ENCODE data around the gene CRADD. TPM values are rescaled to one million over a fixed set of nuclear protein-coding genes. Genes with fewer than 3 reads are reported as not detected.

The CRADD gene
- total RNA-seq, 1 experiment from 2014 or later, result 7.6 TPM

DNA sequence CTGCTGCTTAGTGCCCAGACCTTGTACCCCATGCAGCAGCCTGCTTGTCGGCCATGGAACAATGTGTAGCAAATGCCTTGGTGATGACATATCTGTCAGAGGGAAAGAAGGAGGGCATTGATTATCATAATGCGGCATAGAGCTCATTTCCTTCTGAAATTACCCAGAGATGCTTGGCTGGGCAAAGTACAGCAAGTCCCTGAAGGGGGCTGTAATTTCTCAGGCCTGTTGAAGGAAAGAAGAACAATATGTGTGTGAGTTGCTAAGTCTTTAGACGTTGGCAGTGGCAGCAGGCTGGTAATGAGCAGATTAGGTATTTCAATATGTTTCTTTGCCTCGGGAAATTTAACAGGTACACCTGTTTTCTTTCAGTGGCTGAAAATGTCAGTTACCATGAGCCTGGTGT lies 128.6 kb downstream of the CRADD start:
- Histone ChIP-seq H3K79me1 (ENCODE audit: insufficient read depth, low read depth, low read length, poor library complexity, severe bottlenecking) (no peaks in the 10 kb centered on the region), H2BK120ac (ENCODE audit: low read depth, low read length, poor library complexity, severe bottlenecking) (no peak overlapping the region), H3K23me2 (ENCODE audit: insufficient read length, low read depth, low read length, poor library complexity, severe bottlenecking) (no peaks in the 10 kb centered on the region), H4K91ac (ENCODE audit: insufficient read length, low read depth, low read length) (no peak overlapping the region), H2BK5ac (ENCODE audit: insufficient read length, low read length) (no peak overlapping the region), H3K27me3 (ENCODE audit: insufficient read depth, low read length) (no peaks in the 10 kb centered on the region), H3K56ac (ENCODE audit: insufficient read length, low read depth, low read length) (no peak overlapping the region), H3K79me2 (ENCODE audit: insufficient read depth, low read length) (no peaks in the 10 kb centered on the region), H3K27ac (ENCODE audit: insufficient read length, low read depth, low read length) (no peak overlapping the region), H3K23ac (ENCODE audit: insufficient read length, low read depth, low read length) (no peak overlapping the region), H2AFZ (ENCODE audit: low read length) (no peak overlapping the region), H3K4me1 (ENCODE audit: insufficient read depth, low read length) (peaks cover 4% of the 10 kb centered on the region; the same call in 1 of the 2 replicates), H4K5ac (ENCODE audit: insufficient read length, low read depth, low read length) (no peak overlapping the region), H3K4me2 (ENCODE audit: insufficient read depth, insufficient read length, low read length) (no peak overlapping the region), H2BK12ac (ENCODE audit: insufficient read length, low read depth, low read length) (no peak overlapping the region), H3K14ac (ENCODE audit: insufficient read depth, low read length) (no peak overlapping the region), H3K9me3 (ENCODE audit: control insufficient read depth, low read depth, low read length) (no peaks in the 10 kb centered on the region), H2BK15ac (ENCODE audit: low read depth, low read length) (no peak overlapping the region), H3K9ac (ENCODE audit: extremely low read depth, insufficient read length, low read length) (no peak overlapping the region), H3T11ph (ENCODE audit: low read length) (no peak overlapping the region), H4K20me1 (ENCODE audit: control insufficient read depth, insufficient read depth, insufficient read length) (no peaks in the 10 kb centered on the region), H4K8ac (replicated peaks; ENCODE audit: insufficient read length, low read depth, low read length) (no peak overlapping the region), H2AK5ac (ENCODE audit: insufficient read length, low read length) (no peak overlapping the region), H3K4ac (ENCODE audit: low read depth, low read length) (no peak overlapping the region), H3K18ac (ENCODE audit: insufficient read length, low read depth, low read length) (no peak overlapping the region), H2BK20ac (ENCODE audit: low read depth, low read length, poor library complexity, severe bottlenecking) (no peak overlapping the region)
- no peaks in the 10 kb centered on the region for H3K9me3 Mint-ChIP-seq
- no peak overlapping the region for H3K4me3 Mint-ChIP-seq
- no CpG with 5 or more reads among the region's 4 CpGs for WGBS (ENCODE audit: extremely low coverage, insufficient read length, low lambda C conversion rate)
- H3K27me3 Mint-ChIP-seq (ENCODE audit: low read depth), result no peaks in the 10 kb centered on the region; the same call in 1 of the 2 replicates
- no peaks in the 10 kb centered on the region for H3K36me3 Mint-ChIP-seq (ENCODE audit: insufficient read depth in 1 of 3, low read depth in 3 of 3)
- TF ChIP-seq, protein P1, sequence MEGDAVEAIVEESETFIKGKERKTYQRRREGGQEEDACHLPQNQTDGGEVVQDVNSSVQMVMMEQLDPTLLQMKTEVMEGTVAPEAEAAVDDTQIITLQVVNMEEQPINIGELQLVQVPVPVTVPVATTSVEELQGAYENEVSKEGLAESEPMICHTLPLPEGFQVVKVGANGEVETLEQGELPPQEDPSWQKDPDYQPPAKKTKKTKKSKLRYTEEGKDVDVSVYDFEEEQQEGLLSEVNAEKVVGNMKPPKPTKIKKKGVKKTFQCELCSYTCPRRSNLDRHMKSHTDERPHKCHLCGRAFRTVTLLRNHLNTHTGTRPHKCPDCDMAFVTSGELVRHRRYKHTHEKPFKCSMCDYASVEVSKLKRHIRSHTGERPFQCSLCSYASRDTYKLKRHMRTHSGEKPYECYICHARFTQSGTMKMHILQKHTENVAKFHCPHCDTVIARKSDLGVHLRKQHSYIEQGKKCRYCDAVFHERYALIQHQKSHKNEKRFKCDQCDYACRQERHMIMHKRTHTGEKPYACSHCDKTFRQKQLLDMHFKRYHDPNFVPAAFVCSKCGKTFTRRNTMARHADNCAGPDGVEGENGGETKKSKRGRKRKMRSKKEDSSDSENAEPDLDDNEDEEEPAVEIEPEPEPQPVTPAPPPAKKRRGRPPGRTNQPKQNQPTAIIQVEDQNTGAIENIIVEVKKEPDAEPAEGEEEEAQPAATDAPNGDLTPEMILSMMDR (conservative IDR thresholded peaks at IDR 0.05), result no peak
- peaks cover 15 to 19% of the 10 kb centered on the region in 2 experiments for H3K4me1 Mint-ChIP-seq
- H3K27ac Mint-ChIP-seq, result no peak overlapping the region
- DNase-seq, result no peak

Data from H9 (cell line).